Measurements from ENCODE around the gene ARMH4.

ARMH4 gene

GRCh38 chr14:58152014-58152857 lies at the start of gene ARMH4:
Gene ARMH4 (minus strand): TSS chr14:58152213. CDS start chr14:58139358, 12,855 bp downstream.
- peak; percentile 25 for DNase-seq (ENCODE audit: low read depth)

- no peak for DNase-seq (ENCODE audit: low read depth)
Observed at GRCh38 chr14:58200846-58201245, 48.8 kb upstream of the ARMH4 start.

GRCh38 chr14:58200480-58200841 lies 48.4 kb upstream of the ARMH4 start:
- no peak for DNase-seq (ENCODE audit: low read depth)

- DNase-seq (ENCODE audit: low read depth) = peak; percentile 85
Observed at GRCh38 chr14:58199726-58200479, 47.9 kb upstream of the ARMH4 start, which contains the start of gene ACTR10. Gene ACTR10 (plus strand): TSS chr14:58200149. CDS start chr14:58200218, 69 bp downstream.

GRCh38 chr14:58198086-58198485 lies 46.1 kb upstream of the ARMH4 start:
- DNase-seq (ENCODE audit: low read depth) = no peak

GRCh38 chr14:58196198-58196597 lies 44.2 kb upstream of the ARMH4 start:
- no peak for DNase-seq (ENCODE audit: low read depth)

GRCh38 chr14:58193542-58193941 lies 41.5 kb upstream of the ARMH4 start:
- DNase-seq (ENCODE audit: low read depth) = no peak

- DNase-seq (ENCODE audit: low read depth) = no peak
Observed at GRCh38 chr14:58191763-58192601, 40.0 kb upstream of the ARMH4 start.

- no peak for DNase-seq (ENCODE audit: low read depth)
Observed at GRCh38 chr14:58189176-58189575, 37.2 kb upstream of the ARMH4 start.

- DNase-seq (ENCODE audit: low read depth) = no peak
Observed at GRCh38 chr14:58177125-58177524, 25.1 kb upstream of the ARMH4 start.

GRCh38 chr14:58171090-58171489 lies 19.1 kb upstream of the ARMH4 start:
- peak; percentile 30 for DNase-seq (ENCODE audit: low read depth)

GRCh38 chr14:58167891-58168290 lies 15.9 kb upstream of the ARMH4 start:
- no peak for DNase-seq (ENCODE audit: low read depth)

GRCh38 chr14:58167057-58167456 lies 15.0 kb upstream of the ARMH4 start:
- no peak for DNase-seq (ENCODE audit: low read depth)

GRCh38 chr14:58166005-58166983 lies 14.3 kb upstream of the ARMH4 start:
- peak; percentile 56 for DNase-seq (ENCODE audit: low read depth)

- no peak for DNase-seq (ENCODE audit: low read depth)
Observed at GRCh38 chr14:58160561-58160960, 8.5 kb upstream of the ARMH4 start.

- no peak for DNase-seq (ENCODE audit: low read depth)
Observed at GRCh38 chr14:58151133-58152013, 640 bp downstream of the ARMH4 start.

- no peak for DNase-seq (ENCODE audit: low read depth)
Observed at GRCh38 chr14:58150243-58150805, 1.7 kb downstream of the ARMH4 start.

- no peak for DNase-seq (ENCODE audit: low read depth)
Observed at GRCh38 chr14:58149196-58149595, 2.8 kb downstream of the ARMH4 start.

GRCh38 chr14:58146399-58146798 lies 5.6 kb downstream of the ARMH4 start:
- DNase-seq (ENCODE audit: low read depth) = no peak

GRCh38 chr14:58145936-58146335 lies 6.1 kb downstream of the ARMH4 start:
- no peak for DNase-seq (ENCODE audit: low read depth)
